Stromal cell of bone marrow (primary cell): ENCODE results near the gene ATXN1.

Source experiments
- DNase-seq: peaks from one replicate; pipeline ENCODE4 v3.0.0-alpha.2; 2012; ENCODE audit warnings: low read depth

ATXN1 gene

GRCh38 chr6:16331384-16332174 lies 429.7 kb downstream of the ATXN1 start:
- DNase-seq: peak; percentile 67

- DNase-seq: no peak
Measured at GRCh38 chr6:16329233-16329632, 432.0 kb downstream of the ATXN1 start.

GRCh38 chr6:16327777-16328325 lies 433.4 kb downstream of the ATXN1 start:
- DNase-seq: no peak

GRCh38 chr6:16326971-16327776 lies 434.1 kb downstream of the ATXN1 start:
- DNase-seq: no peak

- DNase-seq: no peak
Measured at GRCh38 chr6:16326531-16326930, 434.7 kb downstream of the ATXN1 start.

GRCh38 chr6:16324606-16325225 lies 436.5 kb downstream of the ATXN1 start:
- DNase-seq: no peak

GRCh38 chr6:16324184-16324583 lies 437.1 kb downstream of the ATXN1 start:
- no peak for DNase-seq

- peak; percentile 65 for DNase-seq
Measured at GRCh38 chr6:16322666-16323312, 438.5 kb downstream of the ATXN1 start.

- DNase-seq: no peak
Measured at GRCh38 chr6:16321826-16322225, 439.4 kb downstream of the ATXN1 start.

GRCh38 chr6:16321341-16321710 lies 439.9 kb downstream of the ATXN1 start:
- no peak for DNase-seq

- DNase-seq: peak; percentile 86
Measured at GRCh38 chr6:16320533-16321340, 440.5 kb downstream of the ATXN1 start.

- DNase-seq: peak; percentile 97
Measured at GRCh38 chr6:16319813-16320532, 441.3 kb downstream of the ATXN1 start.

GRCh38 chr6:16318953-16319720 lies 442.1 kb downstream of the ATXN1 start:
- DNase-seq: no peak

- peak; percentile 96 for DNase-seq
Measured at GRCh38 chr6:16318538-16318937, 442.7 kb downstream of the ATXN1 start.

- DNase-seq: peak; percentile 84
Measured at GRCh38 chr6:16316741-16317251, 444.5 kb downstream of the ATXN1 start.

GRCh38 chr6:16314296-16314695 lies 447.0 kb downstream of the ATXN1 start:
- DNase-seq: no peak

- DNase-seq: no peak
Measured at GRCh38 chr6:16313732-16314131, 447.5 kb downstream of the ATXN1 start.

GRCh38 chr6:16311763-16312162 lies 449.5 kb downstream of the ATXN1 start:
- no peak for DNase-seq

- DNase-seq: no peak
Measured at GRCh38 chr6:16306334-16306733, 454.9 kb downstream of the ATXN1 start.
